Right lobe of liver (tissue), 6 donors: ENCODE results near the gene PPIC. TPM values are rescaled to one million over a fixed set of nuclear protein-coding genes. Genes with fewer than 3 reads are reported as not detected.

Source experiments
- ATAC-seq, 4 donors: fragments of 200-7000 bp; cut with Tn5 transposase; one replicate each; pipeline ENCODE4 v1.9.1; 2020; ENCODE audit warnings: mild to moderate bottlenecking in 4 of 4, moderate library complexity in 4 of 4
- DNase-seq, 3 donors: peaks; one replicate each; pipeline ENCODE4 v3.0.0-alpha.2; 2020
- H3K27ac ChIP-seq, 3 donors: fragments of 200-600 bp; one replicate each; pipeline ENCODE4 v1.8.0; 2022
- H3K27me3 ChIP-seq, 2 donors: fragments of 200-600 bp; one replicate each; pipeline ENCODE4 v1.8.0; 2022
- H3K36me3 ChIP-seq, 4 donors: fragments of 200-600 bp; sonication (generic) in 1 of 4; one replicate each; pipeline versions ENCODE4 v1.5.1 to v1.8.0; 2017 to 2022; ENCODE audit warnings: control low read depth in 1 of 4
- H3K4me1 ChIP-seq, 4 donors: fragments of 200-600 bp; sonication (generic) in 1 of 4; one replicate each; pipeline versions ENCODE4 v1.5.1 to v1.8.0; 2017 to 2022; ENCODE audit warnings: control low read depth in 1 of 4
- H3K4me3 ChIP-seq, 3 donors: fragments of 200-600 bp; one replicate each; pipeline ENCODE4 v1.8.0; 2022
- H3K9me3 ChIP-seq, 4 donors: fragments of 200-600 bp; sonication (generic) in 1 of 4; one replicate each; pipeline versions ENCODE4 v1.5.1 to v1.8.0; 2017 to 2022; ENCODE audit warnings: control low read depth in 1 of 4
- POLR2A ChIP-seq: fragments of 450-650 bp; IDR thresholded peaks from one replicate; pipeline ENCODE4 v1.6.1; 2017; ENCODE audit warnings: antibody characterized with exemption, mild to moderate bottlenecking
- WGBS: methylation state at CpG from one replicate; pipeline ENCODE4 v1.1.6; 2018; ENCODE audit warnings: low coverage, low lambda C conversion rate; ENCODE audit not compliant: insufficient coverage; ENCODE audit errors: missing lambda C conversion rate; 5-methylcytosine and 5-hydroxymethylcytosine counted together
- intact Hi-C, 2 donors: fragments of 100-400 bp; cut with DNase I; formaldehyde crosslinking; loops; one replicate each; pipeline versions ENCODE4 v1.11.2 to v1.14.1; 2022
- total RNA-seq, 6 experiments: library from RNA; depleted of rRNA in 2 of 6; stranded (reverse); fragments of >200 nt in 2 of 6; fragmentation: NEBNext Ultra II Directional in 3 of 6; extraction: Animal tissue kit (Norgen Biotek cat#: 25700) in 3 of 6; gene quantifications; one replicate each; pipeline versions ENCODE4 v1.1.0 to v1.2.4, GENCODE V29; 2016 to 2023
- TF ChIP-seq, protein P1 (sequence below), 4 donors: fragments of 200-600 bp in 3 of 4; fragments of 450-650 bp in 1 of 4; IDR thresholded peaks; one replicate each; pipeline versions ENCODE4 v1.5.1 to v1.8.0; 2016 to 2022; ENCODE audit warnings: antibody characterized with exemption in 4 of 4, mild to moderate bottlenecking in 2 of 4
- donor health status: DM: no; HTN: yes; CAD: no.
- donor health status: DM: no; HTN: no; CAD: no.
- donor health status: DM: no; HTN: no; CAD: no.
- donor health status: DM: no; HTN: yes; CAD: no.
- donor health status: DM: no; HTN: yes; CAD: no.

The PPIC gene
- total RNA-seq, 6 experiments from 2014 or later = 9.7 to 21.7 (median 16.9) TPM

DNA sequence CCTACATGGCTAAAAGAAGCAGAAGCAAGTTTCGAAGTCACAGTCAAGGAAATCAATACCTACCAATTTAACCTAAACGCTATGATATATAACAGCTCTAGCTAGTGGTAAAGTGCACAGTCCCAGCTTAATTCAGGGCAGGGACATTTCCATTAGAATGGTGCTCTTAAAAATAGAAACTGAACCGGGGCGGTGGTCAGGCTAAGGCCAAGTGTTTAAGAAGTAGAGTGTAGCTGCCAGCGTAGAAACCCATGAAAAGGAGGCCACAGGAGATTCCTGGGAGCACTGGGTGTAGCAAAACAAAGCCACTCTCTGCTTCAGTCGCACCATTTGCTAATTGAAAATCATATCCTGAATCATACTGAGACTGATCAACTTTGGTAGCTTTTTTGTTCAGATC is 28.8 kb downstream of the PPIC start:
- no peaks in the 10 kb centered on the region for H3K9me3 ChIP-seq
- no peak for TF ChIP-seq POLR2A
- TF ChIP-seq, protein P1, sequence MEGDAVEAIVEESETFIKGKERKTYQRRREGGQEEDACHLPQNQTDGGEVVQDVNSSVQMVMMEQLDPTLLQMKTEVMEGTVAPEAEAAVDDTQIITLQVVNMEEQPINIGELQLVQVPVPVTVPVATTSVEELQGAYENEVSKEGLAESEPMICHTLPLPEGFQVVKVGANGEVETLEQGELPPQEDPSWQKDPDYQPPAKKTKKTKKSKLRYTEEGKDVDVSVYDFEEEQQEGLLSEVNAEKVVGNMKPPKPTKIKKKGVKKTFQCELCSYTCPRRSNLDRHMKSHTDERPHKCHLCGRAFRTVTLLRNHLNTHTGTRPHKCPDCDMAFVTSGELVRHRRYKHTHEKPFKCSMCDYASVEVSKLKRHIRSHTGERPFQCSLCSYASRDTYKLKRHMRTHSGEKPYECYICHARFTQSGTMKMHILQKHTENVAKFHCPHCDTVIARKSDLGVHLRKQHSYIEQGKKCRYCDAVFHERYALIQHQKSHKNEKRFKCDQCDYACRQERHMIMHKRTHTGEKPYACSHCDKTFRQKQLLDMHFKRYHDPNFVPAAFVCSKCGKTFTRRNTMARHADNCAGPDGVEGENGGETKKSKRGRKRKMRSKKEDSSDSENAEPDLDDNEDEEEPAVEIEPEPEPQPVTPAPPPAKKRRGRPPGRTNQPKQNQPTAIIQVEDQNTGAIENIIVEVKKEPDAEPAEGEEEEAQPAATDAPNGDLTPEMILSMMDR (IDR thresholded peaks at IDR 0.05) = no peak
- no peaks in the 10 kb centered on the region for H3K36me3 ChIP-seq
- intact Hi-C loops = loop anchor here in 1 of 2 donors (10.0 kb wide), 1 partner anchor 103 kb away; no protein-coding TSS in a partner anchor
- H3K27me3 ChIP-seq = no peaks in the 10 kb centered on the region
- ATAC-seq (no peak), DNase-seq (no peak)
- no peak overlapping the region for H3K4me3 ChIP-seq
- no peak overlapping the region for H3K27ac ChIP-seq
- WGBS = 92% methylated on average over 6 of the region's 6 CpGs
- H3K4me1 ChIP-seq = no peaks in the 10 kb centered on the region

DNA sequence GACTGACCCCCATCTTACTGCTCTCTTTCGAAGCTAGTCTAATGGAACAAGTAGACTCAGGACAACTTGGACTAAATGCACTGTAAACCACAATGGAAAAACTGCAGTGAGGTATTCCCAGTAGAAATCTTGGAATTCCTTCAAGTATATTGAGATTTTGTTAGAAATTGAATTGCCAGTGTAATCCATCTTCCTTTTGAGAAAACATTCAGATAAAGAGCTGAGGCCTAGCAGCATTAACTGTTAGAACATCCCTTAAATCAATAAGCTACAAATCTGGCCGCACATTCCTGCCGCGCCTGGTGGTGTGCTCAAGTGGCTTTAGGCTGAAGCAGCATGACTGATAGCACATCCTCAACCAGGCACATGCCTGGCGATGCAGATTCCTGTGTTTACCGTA is 29.3 kb downstream of the PPIC start:
- intact Hi-C loops = loop anchor here in 1 of 2 donors (10.0 kb wide), 1 partner anchor 102 kb away; no protein-coding TSS in a partner anchor
- no peak for DNase-seq
- H3K9me3 ChIP-seq = no peaks in the 10 kb centered on the region
- no peaks in the 10 kb centered on the region for H3K36me3 ChIP-seq
- TF ChIP-seq, protein P1 (IDR thresholded peaks at IDR 0.05) = no peak
- TF ChIP-seq POLR2A = no peak
- H3K27ac ChIP-seq = no peak overlapping the region
- no peak for ATAC-seq
- 100% methylated on average over 5 of the region's 6 CpGs for WGBS
- H3K4me3 ChIP-seq = no peak overlapping the region
- no peaks in the 10 kb centered on the region for H3K27me3 ChIP-seq
- no peaks in the 10 kb centered on the region for H3K4me1 ChIP-seq

DNA sequence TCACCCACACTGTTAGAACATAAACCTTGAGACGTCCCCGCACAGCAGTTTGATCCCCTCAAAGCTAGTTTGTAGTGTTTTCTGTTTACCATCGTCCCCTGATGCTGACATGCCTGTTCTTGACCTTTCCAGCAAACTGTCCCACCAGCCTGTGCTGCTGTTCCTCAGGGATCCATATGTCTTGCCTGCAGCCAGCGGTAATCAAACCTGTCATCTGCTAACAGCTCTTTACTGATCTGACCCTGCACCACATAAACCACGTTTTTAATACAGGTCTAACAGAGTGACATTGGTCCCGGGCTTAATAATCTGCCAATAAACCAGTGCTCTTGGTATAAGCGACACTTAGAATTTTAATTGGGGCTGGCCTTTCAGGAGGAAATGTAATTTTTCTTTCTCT is 34.7 kb downstream of the PPIC start:
- ATAC-seq (no peak), DNase-seq (no peak)
- intact Hi-C loops = loop anchor here in 1 of 2 donors (10.0 kb wide), 1 partner anchor 97 kb away; no protein-coding TSS in a partner anchor
- H3K4me3 ChIP-seq = no peak overlapping the region
- H3K27me3 ChIP-seq = no peaks in the 10 kb centered on the region
- peaks cover 0 to under 1% (median 0%) of the 10 kb centered on the region in 4 donors for H3K4me1 ChIP-seq
- no peak overlapping the region for H3K27ac ChIP-seq
- WGBS = 86% methylated on average over 7 of the region's 7 CpGs
- H3K9me3 ChIP-seq = no peaks in the 10 kb centered on the region
- no peak for TF ChIP-seq POLR2A
- TF ChIP-seq, protein P1 (IDR thresholded peaks at IDR 0.05) = no peak
- no peaks in the 10 kb centered on the region for H3K36me3 ChIP-seq

DNA sequence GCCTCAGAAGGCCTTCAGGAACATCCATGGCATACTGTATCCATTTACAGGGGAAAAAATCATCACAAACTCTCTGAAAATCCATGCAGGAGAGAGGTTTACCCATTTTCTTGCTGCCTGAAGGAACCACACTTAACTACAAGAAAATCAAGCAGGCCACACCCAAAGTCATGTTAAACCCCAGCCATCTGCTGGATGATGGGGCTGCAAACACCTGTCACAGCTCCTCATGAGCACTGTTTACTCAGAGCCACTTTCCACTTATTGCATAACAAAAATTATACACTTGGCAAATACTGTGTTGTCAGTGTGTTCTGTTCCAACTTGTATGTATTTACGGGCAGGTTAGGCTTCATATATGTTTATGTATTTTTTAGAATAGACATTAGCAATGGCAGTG is 35.8 kb downstream of the PPIC start:
- H3K4me3 ChIP-seq = no peak overlapping the region
- TF ChIP-seq, protein P1 (IDR thresholded peaks at IDR 0.05) = no peak
- no peak for TF ChIP-seq POLR2A
- no peaks in the 10 kb centered on the region for H3K9me3 ChIP-seq
- intact Hi-C loops = loop anchor here in 1 of 2 donors (10.0 kb wide), 1 partner anchor 96 kb away; no protein-coding TSS in a partner anchor
- 90% methylated on average over 1 of the region's 1 CpG for WGBS
- H3K4me1 ChIP-seq = peaks cover 0 to 11% (median 4%) of the 10 kb centered on the region in 4 donors
- no peak for DNase-seq
- no peak overlapping the region for H3K27ac ChIP-seq
- no peaks in the 10 kb centered on the region for H3K36me3 ChIP-seq
- H3K27me3 ChIP-seq = no peaks in the 10 kb centered on the region
- no peak for ATAC-seq
